ENCODE measurements around the gene GAB1. TPM values are rescaled to one million over a fixed set of nuclear protein-coding genes. Genes with fewer than 3 reads are reported as not detected.
A peak's percentile ranks its signal among the peaks of the same experiment; 100 is the strongest.

Gene GAB1
- total and polyA plus RNA-seq, 2 donors from 2014 or later = 3.6 to 38.0 TPM

- Histone ChIP-seq H3K4me1 (ENCODE audit: control insufficient read depth in 2 of 3, insufficient read depth in 2 of 3, low read depth in 1 of 3, low read length in 3 of 3) (no peaks in the 10 kb centered on the region), H3K9me3 (ENCODE audit: control insufficient read depth in 2 of 3, insufficient read depth in 1 of 3, low read length in 3 of 3) (no peaks in the 10 kb centered on the region), H3K9ac (ENCODE audit: low read length in 3 of 3) (no peak overlapping the region), H3K27me3 (ENCODE audit: control insufficient read depth, insufficient read depth, low read length) (no peaks in the 10 kb centered on the region), H3K36me3 (ENCODE audit: control insufficient read depth in 2 of 3, insufficient read depth in 3 of 3, low read length in 3 of 3) (no peaks in the 10 kb centered on the region), H3K4me3 (ENCODE audit: low read length in 3 of 3) (no peak overlapping the region), H3K27ac (ENCODE audit: low read depth in 2 of 2, low read length in 2 of 2) (no peak overlapping the region)
- DNase-seq = peak in 3 of 5 donors; percentile 14 to 63 (median 34)
- no peak for TF ChIP-seq CTCF (IDR thresholded peaks at IDR 0.05; ENCODE audit: borderline replicate concordance, extremely low read depth, insufficient read depth)
- FAIRE-seq = no peak
- intact Hi-C loops (cut with DNase I) = no loop called here
These were observed 34.1 kb upstream of the GAB1 start for GRCh38 chr4:143302536-143302935.

GRCh38 chr4:143306788-143307187, 29.9 kb upstream of the GAB1 start:
- intact Hi-C loops (cut with DNase I) = no loop called here

GRCh38 chr4:143307531-143307930, 29.1 kb upstream of the GAB1 start:
- Histone ChIP-seq H3K9me3 (ENCODE audit: control insufficient read depth in 2 of 3, insufficient read depth in 1 of 3, low read length in 3 of 3) (no peaks in the 10 kb centered on the region), H3K9ac (ENCODE audit: low read length in 3 of 3) (no peak overlapping the region), H3K4me1 (ENCODE audit: control insufficient read depth in 2 of 3, insufficient read depth in 2 of 3, low read depth in 1 of 3, low read length in 3 of 3) (no peaks in the 10 kb centered on the region), H3K36me3 (ENCODE audit: control insufficient read depth in 2 of 3, insufficient read depth in 3 of 3, low read length in 3 of 3) (no peaks in the 10 kb centered on the region), H3K27me3 (ENCODE audit: control insufficient read depth, insufficient read depth, low read length) (no peaks in the 10 kb centered on the region), H3K4me3 (ENCODE audit: low read length in 3 of 3) (no peak overlapping the region), H3K27ac (ENCODE audit: low read depth in 2 of 2, low read length in 2 of 2) (no peak overlapping the region)
- no peak for TF ChIP-seq CTCF (IDR thresholded peaks at IDR 0.05; ENCODE audit: borderline replicate concordance, extremely low read depth, insufficient read depth)
- FAIRE-seq = no peak
- intact Hi-C loops (cut with DNase I) = no loop called here
- DNase-seq = no peak

More at GRCh38 chr4:143306788-143307187, 29.9 kb upstream of the GAB1 start:
- Histone ChIP-seq H3K4me1 (ENCODE audit: control insufficient read depth in 2 of 3, insufficient read depth in 2 of 3, low read depth in 1 of 3, low read length in 3 of 3) (no peaks in the 10 kb centered on the region), H3K4me3 (ENCODE audit: low read length in 3 of 3) (no peak overlapping the region), H3K9ac (ENCODE audit: low read length in 3 of 3) (no peak overlapping the region), H3K27ac (ENCODE audit: low read depth in 2 of 2, low read length in 2 of 2) (no peak overlapping the region), H3K36me3 (ENCODE audit: control insufficient read depth in 2 of 3, insufficient read depth in 3 of 3, low read length in 3 of 3) (no peaks in the 10 kb centered on the region), H3K27me3 (ENCODE audit: control insufficient read depth, insufficient read depth, low read length) (no peaks in the 10 kb centered on the region), H3K9me3 (ENCODE audit: control insufficient read depth in 2 of 3, insufficient read depth in 1 of 3, low read length in 3 of 3) (no peaks in the 10 kb centered on the region)
- no peak for TF ChIP-seq CTCF (IDR thresholded peaks at IDR 0.05; ENCODE audit: borderline replicate concordance, extremely low read depth, insufficient read depth)
- FAIRE-seq = no peak
- no peak for DNase-seq

GRCh38 chr4:143308377-143308776, 28.3 kb upstream of the GAB1 start:
- TF ChIP-seq CTCF (IDR thresholded peaks at IDR 0.05; ENCODE audit: borderline replicate concordance, extremely low read depth, insufficient read depth) = no peak
- Histone ChIP-seq H3K4me3 (ENCODE audit: low read length in 3 of 3) (no peak overlapping the region), H3K9ac (ENCODE audit: low read length in 3 of 3) (no peak overlapping the region), H3K4me1 (ENCODE audit: control insufficient read depth in 2 of 3, insufficient read depth in 2 of 3, low read depth in 1 of 3, low read length in 3 of 3) (no peaks in the 10 kb centered on the region), H3K27ac (ENCODE audit: low read depth in 2 of 2, low read length in 2 of 2) (no peak overlapping the region), H3K9me3 (ENCODE audit: control insufficient read depth in 2 of 3, insufficient read depth in 1 of 3, low read length in 3 of 3) (no peaks in the 10 kb centered on the region), H3K36me3 (ENCODE audit: control insufficient read depth in 2 of 3, insufficient read depth in 3 of 3, low read length in 3 of 3) (no peaks in the 10 kb centered on the region), H3K27me3 (ENCODE audit: control insufficient read depth, insufficient read depth, low read length) (no peaks in the 10 kb centered on the region)
- DNase-seq = no peak
- intact Hi-C loops (cut with DNase I) = no loop called here
- no peak for FAIRE-seq

Data from kidney (tissue), 14 donors.